HG03575 (cell line): ENCODE measurements around the gene CDC20B.

Experiments used
- ATAC-seq: cut with Tn5 transposase; IDR thresholded peaks from one replicate; pipeline ENCODE4 v1.9.1; 2021; ENCODE audit not compliant: unreplicated experiment, insufficient number of reproducible peaks, low FRiP score; ENCODE audit errors: extremely low read depth

Gene CDC20B

GRCh38 chr5:55172937-55173686 lies at the start of gene CDC20B:
TSS of gene CDC20B (minus strand) at chr5:55173177. CDS start at chr5:55173000, 177 bp downstream.
- no peak for ATAC-seq

GRCh38 chr5:55222092-55222984 lies 49.4 kb upstream of the CDC20B start:
- no peak for ATAC-seq

GRCh38 chr5:55220433-55221185 lies 47.6 kb upstream of the CDC20B start:
- ATAC-seq, result no peak

GRCh38 chr5:55219770-55220169 lies 46.8 kb upstream of the CDC20B start:
- ATAC-seq, result no peak

- no peak for ATAC-seq
These were observed 46.0 kb upstream of the CDC20B start for GRCh38 chr5:55218967-55219366.

- ATAC-seq, result no peak
These were observed 38.4 kb upstream of the CDC20B start for GRCh38 chr5:55211184-55211874.

GRCh38 chr5:55205001-55205400 lies 32.0 kb upstream of the CDC20B start:
- ATAC-seq, result no peak

- no peak for ATAC-seq
These were observed 18.2 kb upstream of the CDC20B start for GRCh38 chr5:55191165-55191564.

- ATAC-seq, result no peak
These were observed 15.9 kb upstream of the CDC20B start for GRCh38 chr5:55188656-55189540.

- no peak for ATAC-seq
These were observed 14.4 kb upstream of the CDC20B start for GRCh38 chr5:55187370-55187769.

- no peak for ATAC-seq
These were observed 7.0 kb upstream of the CDC20B start for GRCh38 chr5:55180016-55180415.

GRCh38 chr5:55177078-55177477 lies 4.1 kb upstream of the CDC20B start:
- no peak for ATAC-seq

GRCh38 chr5:55176176-55176818 lies 3.3 kb upstream of the CDC20B start:
- no peak for ATAC-seq

- no peak for ATAC-seq
These were observed 2.8 kb upstream of the CDC20B start for GRCh38 chr5:55175781-55176175.

- no peak for ATAC-seq
These were observed 782 bp upstream of the CDC20B start for GRCh38 chr5:55173687-55174230.

- ATAC-seq, result no peak
These were observed 702 bp downstream of the CDC20B start for GRCh38 chr5:55172051-55172899.
